Skeletal muscle tissue (tissue), 4 donors: ENCODE measurements around the gene USP15. TPM values are rescaled to one million over a fixed set of nuclear protein-coding genes. Genes with fewer than 3 reads are reported as not detected.

Experiments
- H3K27ac ChIP-seq: one replicate; pipeline ENCODE4 v1.7.0; 2013; ENCODE audit warnings: mild to moderate bottlenecking, low read depth, low read length, inconsistent platforms
- H3K27me3 ChIP-seq, 3 donors: one replicate each; pipeline ENCODE4 v1.7.0; 2013; ENCODE audit warnings: low read length in 3 of 3; ENCODE audit not compliant: control insufficient read depth in 3 of 3, insufficient read depth in 3 of 3
- H3K36me3 ChIP-seq, 3 donors: one replicate each; pipeline ENCODE4 v1.7.0; 2013; ENCODE audit warnings: low read length in 3 of 3; ENCODE audit not compliant: control insufficient read depth in 3 of 3, insufficient read depth in 3 of 3
- H3K4me1 ChIP-seq, 3 donors: one replicate each; pipeline ENCODE4 v1.7.0; 2013; ENCODE audit warnings: low read length in 3 of 3, mild to moderate bottlenecking in 3 of 3; ENCODE audit not compliant: control insufficient read depth in 3 of 3, insufficient read depth in 3 of 3
- H3K4me3 ChIP-seq, 3 donors: one replicate each; pipeline ENCODE4 v1.7.0; 2013; ENCODE audit warnings: low read length in 3 of 3
- H3K9ac ChIP-seq, 3 donors: one replicate each; pipeline ENCODE4 v1.7.0; 2013; ENCODE audit warnings: low read length in 3 of 3, mild to moderate bottlenecking in 3 of 3, moderate library complexity in 2 of 3, low read depth in 1 of 3
- H3K9me3 ChIP-seq, 3 donors: one replicate each; pipeline ENCODE4 v1.7.0; 2013; ENCODE audit warnings: low read length in 3 of 3; ENCODE audit not compliant: control insufficient read depth in 3 of 3
- total RNA-seq: library from RNA; depleted of rRNA; stranded (reverse); fragments of >200 nt; gene quantifications from one replicate; pipeline ENCODE4 v1.2.3, GENCODE V29; 2014
- donor health status: Osteomylitis.

Gene USP15
- total RNA-seq, 1 donor from 2014 or later, result 38.1 TPM

DNA sequence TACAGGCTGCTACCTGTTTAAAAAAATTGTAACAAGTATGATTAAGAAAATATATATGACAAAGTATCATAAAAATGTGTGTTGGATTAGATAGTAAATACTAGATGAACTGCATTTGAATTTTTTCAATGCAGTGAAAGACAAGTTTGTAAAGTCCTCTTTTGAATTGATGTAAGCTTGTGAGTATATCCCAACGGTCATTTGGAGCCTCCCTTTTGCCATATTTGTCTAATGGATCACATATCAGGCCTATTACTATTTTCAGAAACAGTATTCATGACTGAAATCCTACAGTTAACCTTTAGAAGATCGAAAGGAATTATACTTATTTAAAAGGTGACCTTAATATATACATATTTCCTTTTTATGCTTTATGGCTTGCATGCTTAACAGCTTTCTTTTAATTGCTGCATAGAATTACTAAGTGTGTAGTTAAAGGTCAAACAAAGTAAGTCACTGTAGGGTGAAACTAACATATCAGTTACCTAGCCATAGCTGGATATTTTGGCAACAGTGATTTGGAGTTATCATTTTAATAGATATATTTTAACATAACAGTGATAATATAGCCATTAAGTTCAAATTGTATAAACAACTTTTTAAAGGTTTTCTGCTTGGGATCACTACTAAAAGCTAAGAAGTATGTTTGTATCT lies 53.6 kb downstream of the USP15 start:
- Histone ChIP-seq H3K4me3 (peak overlapping the region; percentile 33 to 79 (median 69)), H3K27me3 (no peaks in the 10 kb centered on the region), H3K9ac (peak overlapping the region; percentile 57 to 88 (median 68)), H3K36me3 (peaks cover 0 to 1% (median 0%) of the 10 kb centered on the region in 3 donors), H3K4me1 (no peaks in the 10 kb centered on the region), H3K9me3 (no peaks in the 10 kb centered on the region), H3K27ac (peak overlapping the region; percentile 73)

DNA sequence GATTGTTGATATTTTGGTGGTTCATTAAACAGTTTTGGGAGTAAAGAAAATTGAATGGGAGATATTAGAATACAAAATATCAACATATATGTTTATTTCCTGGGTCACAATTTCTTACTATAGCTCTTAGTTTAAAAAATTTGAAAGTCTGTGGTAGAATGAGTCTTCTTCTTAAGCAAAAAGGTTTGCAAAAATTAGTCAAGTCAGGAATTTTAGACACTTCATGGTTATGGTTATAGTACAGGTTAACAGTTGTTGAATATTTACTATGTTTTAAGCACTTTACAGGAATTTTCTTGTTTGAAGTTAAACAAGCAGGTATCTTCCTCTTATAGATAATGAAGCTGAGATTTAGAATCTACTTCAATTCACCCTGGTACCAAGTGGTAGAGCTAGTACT lies 56.8 kb downstream of the USP15 start:
- H3K9ac ChIP-seq, result no peak overlapping the region
- no peaks in the 10 kb centered on the region for H3K27me3 ChIP-seq
- peaks cover 4 to 14% (median 7%) of the 10 kb centered on the region in 3 donors for H3K36me3 ChIP-seq
- no peaks in the 10 kb centered on the region for H3K4me1 ChIP-seq
- no peak overlapping the region for H3K27ac ChIP-seq
- no peak overlapping the region for H3K4me3 ChIP-seq
- no peaks in the 10 kb centered on the region for H3K9me3 ChIP-seq

- Histone ChIP-seq H3K9ac (no peak overlapping the region), H3K4me3 (no peak overlapping the region), H3K36me3 (peaks cover 11 to 23% (median 17%) of the 10 kb centered on the region in 3 donors), H3K27me3 (no peaks in the 10 kb centered on the region), H3K9me3 (no peaks in the 10 kb centered on the region), H3K27ac (no peak overlapping the region), H3K4me1 (no peaks in the 10 kb centered on the region)
Measured at GRCh38 chr12:62319058-62319457, 58.9 kb downstream of the USP15 start.

- Histone ChIP-seq H3K4me1 (no peaks in the 10 kb centered on the region), H3K9ac (no peak overlapping the region), H3K27me3 (no peaks in the 10 kb centered on the region), H3K4me3 (no peak overlapping the region), H3K27ac (no peak overlapping the region), H3K36me3 (peaks cover 11 to 23% (median 18%) of the 10 kb centered on the region in 3 donors), H3K9me3 (no peaks in the 10 kb centered on the region)
Measured at GRCh38 chr12:62320054-62320453, 59.9 kb downstream of the USP15 start.

DNA sequence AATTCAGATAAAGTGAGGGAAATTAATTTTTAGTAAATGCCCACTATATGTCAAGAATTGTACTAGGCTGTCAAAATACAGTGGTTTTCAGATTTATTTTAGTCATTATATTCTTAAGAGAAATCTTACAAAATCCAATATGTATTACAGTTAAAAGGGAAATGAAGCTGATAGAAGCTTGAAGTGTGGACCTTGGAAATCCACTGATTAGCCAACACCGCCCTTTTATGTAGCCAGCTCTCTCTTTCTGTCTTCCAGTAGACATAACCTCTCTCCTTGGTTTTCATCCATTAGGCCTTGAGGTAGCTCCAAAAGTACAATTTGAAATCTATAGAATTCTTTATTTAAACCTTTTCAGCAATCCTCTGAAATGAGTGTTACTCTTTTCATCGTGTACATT lies 63.2 kb downstream of the USP15 start:
- Histone ChIP-seq H3K9ac (no peak overlapping the region), H3K27me3 (no peaks in the 10 kb centered on the region), H3K9me3 (no peaks in the 10 kb centered on the region), H3K27ac (no peak overlapping the region), H3K36me3 (peaks cover 11 to 27% (median 24%) of the 10 kb centered on the region in 3 donors), H3K4me1 (no peaks in the 10 kb centered on the region), H3K4me3 (no peak overlapping the region)

GRCh38 chr12:62328296-62328921 lies 68.2 kb downstream of the USP15 start:
- H3K27me3 ChIP-seq, result no peaks in the 10 kb centered on the region
- no peak overlapping the region for H3K9ac ChIP-seq
- H3K36me3 ChIP-seq, result peaks cover 3 to 12% (median 7%) of the 10 kb centered on the region in 3 donors
- H3K4me3 ChIP-seq, result no peak overlapping the region
- no peak overlapping the region for H3K27ac ChIP-seq
- H3K4me1 ChIP-seq, result no peaks in the 10 kb centered on the region
- no peaks in the 10 kb centered on the region for H3K9me3 ChIP-seq

DNA sequence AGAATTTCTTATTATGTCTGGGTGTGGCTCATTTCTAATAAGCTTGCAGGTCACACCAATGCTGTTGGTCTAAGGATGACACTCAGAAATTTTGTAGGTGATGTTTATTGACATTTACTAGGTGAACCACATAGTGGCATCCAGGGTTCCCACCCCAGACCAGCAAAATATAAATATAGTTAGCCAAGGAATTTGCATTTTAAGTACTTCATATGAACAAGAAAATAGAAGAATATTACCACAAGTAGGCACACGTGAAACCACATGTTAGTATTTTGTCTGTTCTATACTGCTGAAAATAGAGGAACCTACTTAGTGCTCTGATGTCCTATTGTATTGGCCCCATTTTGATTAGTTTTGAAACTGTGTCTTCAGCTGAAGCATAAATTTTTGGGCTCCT lies 71.1 kb downstream of the USP15 start:
- H3K9me3 ChIP-seq, result no peaks in the 10 kb centered on the region
- H3K9ac ChIP-seq, result no peak overlapping the region
- H3K36me3 ChIP-seq, result peaks cover 0 to 7% (median 3%) of the 10 kb centered on the region in 3 donors
- no peaks in the 10 kb centered on the region for H3K27me3 ChIP-seq
- no peak overlapping the region for H3K27ac ChIP-seq
- H3K4me3 ChIP-seq, result no peak overlapping the region
- H3K4me1 ChIP-seq, result no peaks in the 10 kb centered on the region

DNA sequence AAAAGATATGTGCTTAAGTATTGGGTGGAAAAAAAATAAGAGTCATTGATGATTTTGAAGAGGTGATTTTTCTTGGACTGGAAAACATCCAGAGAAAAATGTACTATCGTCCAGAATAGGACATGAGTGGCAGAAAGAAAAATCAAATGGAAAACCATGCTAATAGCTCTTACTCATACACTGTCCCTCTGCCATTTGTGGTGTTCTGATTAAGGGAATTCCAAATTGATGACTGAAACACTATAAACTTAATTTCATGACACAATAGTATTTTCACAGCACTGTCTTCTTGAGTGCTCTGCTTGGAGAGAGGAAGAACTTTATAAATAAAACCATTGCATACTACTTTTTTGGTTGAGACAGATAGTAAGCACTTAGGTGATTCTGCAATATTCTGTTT lies 72.4 kb downstream of the USP15 start:
- no peaks in the 10 kb centered on the region for H3K27me3 ChIP-seq
- H3K9ac ChIP-seq, result no peak overlapping the region
- no peaks in the 10 kb centered on the region for H3K9me3 ChIP-seq
- H3K4me3 ChIP-seq, result no peak overlapping the region
- H3K27ac ChIP-seq, result no peak overlapping the region
- no peaks in the 10 kb centered on the region for H3K4me1 ChIP-seq
- H3K36me3 ChIP-seq, result peaks cover 0 to 7% (median 3%) of the 10 kb centered on the region in 3 donors

DNA sequence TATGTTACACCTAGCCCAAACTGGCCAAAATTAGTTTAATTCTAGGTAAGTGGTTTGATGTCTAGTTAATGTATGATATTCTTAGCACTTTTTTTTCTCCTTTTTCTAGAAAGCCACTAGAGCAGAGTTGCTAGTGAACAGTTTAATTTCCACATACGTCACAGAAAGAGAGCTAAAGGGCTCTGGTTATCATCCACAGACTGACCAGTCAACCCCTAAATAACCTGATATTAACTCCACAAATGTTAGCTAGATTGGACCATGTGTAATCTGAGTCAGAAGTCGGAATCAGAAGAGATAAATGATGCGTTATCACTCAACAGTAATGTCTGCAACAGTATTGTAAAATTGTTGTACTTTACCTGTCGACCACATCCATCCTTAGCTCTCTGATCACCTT lies 74.9 kb downstream of the USP15 start:
- Histone ChIP-seq H3K4me3 (no peak overlapping the region), H3K9me3 (peaks cover 0 to 2% (median 0%) of the 10 kb centered on the region in 3 donors), H3K4me1 (no peaks in the 10 kb centered on the region), H3K27ac (no peak overlapping the region), H3K27me3 (no peaks in the 10 kb centered on the region), H3K36me3 (peaks cover 0 to 7% (median 3%) of the 10 kb centered on the region in 3 donors), H3K9ac (no peak overlapping the region)

DNA sequence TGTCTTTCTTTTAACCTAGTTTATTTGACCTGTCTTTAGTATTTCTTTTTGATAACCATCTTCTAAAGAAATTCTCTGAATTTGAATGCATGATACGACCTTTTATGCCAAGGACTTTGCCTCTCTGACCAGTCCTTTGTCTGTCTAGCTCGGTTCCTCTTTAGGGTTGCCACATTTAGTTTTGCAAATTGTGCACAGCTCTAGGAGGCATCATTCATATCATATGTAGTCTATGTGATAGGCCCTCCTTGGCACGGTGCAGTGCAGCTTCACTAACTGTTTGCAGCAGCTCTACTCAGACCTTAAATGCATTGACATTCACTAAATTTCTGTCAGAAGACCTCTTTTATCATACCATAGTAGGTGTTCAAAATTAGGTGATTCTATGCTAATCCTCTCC lies 75.6 kb downstream of the USP15 start:
- Histone ChIP-seq H3K27ac (no peak overlapping the region), H3K36me3 (peaks cover 0 to 5% (median 0%) of the 10 kb centered on the region in 3 donors), H3K9me3 (peaks cover 0 to 2% (median 0%) of the 10 kb centered on the region in 3 donors), H3K4me3 (no peak overlapping the region), H3K4me1 (no peaks in the 10 kb centered on the region), H3K9ac (no peak overlapping the region), H3K27me3 (no peaks in the 10 kb centered on the region)
